HepG2 (cell line): ENCODE data around the gene TFAP2E. TPM values are rescaled to one million over a fixed set of nuclear protein-coding genes. Genes with fewer than 3 reads are reported as not detected.

Experiments
- BORCS8-MEF2B ChIP-seq: sonication (generic); formaldehyde crosslinking; IDR thresholded peaks from 2 replicates; pipeline ENCODE4 v1.8.0; 2022; ENCODE audit warnings: mild to moderate bottlenecking, missing genetic modification reagents
- CBFB ChIP-seq: sonication (generic); formaldehyde crosslinking; IDR thresholded peaks from 2 replicates; pipeline ENCODE4 v1.4.0; 2020; ENCODE audit warnings: missing genetic modification reagents
- HNRNPK ChIP-seq: fragments of 200-400 bp; formaldehyde crosslinking; IDR thresholded peaks from 2 replicates; pipeline ENCODE4 v1.6.1; 2018; ENCODE audit warnings: low read length, low read depth, moderate library complexity, mild to moderate bottlenecking; ENCODE audit not compliant: poor library complexity, severe bottlenecking
- MAZ ChIP-seq, 2 experiments: sonication (generic) in 1 of 2; formaldehyde crosslinking in 1 of 2; IDR thresholded peaks; 2 replicates each; pipeline versions ENCODE4 v1.5.0 to v1.6.1; 2012 to 2020; ENCODE audit warnings: low read depth in 2 of 2, mild to moderate bottlenecking in 2 of 2, borderline replicate concordance in 1 of 2, improper control_type of control experiment in 1 of 2, low read length in 1 of 2, missing genetic modification reagents in 1 of 2, moderate library complexity in 1 of 2
- RNF2 ChIP-seq: fragments of 450-650 bp; conservative IDR thresholded peaks from 2 replicates; pipeline ENCODE4 v1.6.1; 2016; ENCODE audit warnings: low read depth
- SOX13 ChIP-seq, 3 experiments: fragments of 450-650 bp in 1 of 3; sonication (generic) in 1 of 3; formaldehyde crosslinking in 1 of 3; IDR thresholded peaks in 2 of 3; conservative IDR thresholded peaks in 1 of 3; 2 replicates each; pipeline versions ENCODE4 v1.5.0 to v1.6.1; 2016 to 2020; ENCODE audit warnings: antibody characterized with exemption in 1 of 3, mild to moderate bottlenecking in 1 of 3, missing compliant biosample characterization in 1 of 3, missing genetic modification reagents in 1 of 3, moderate library complexity in 1 of 3
- USF2 ChIP-seq, 2 experiments: sonication (generic) in 1 of 2; formaldehyde crosslinking in 1 of 2; IDR thresholded peaks; 2 replicates each; pipeline versions ENCODE4 v1.5.1 to v1.6.1; 2011 to 2020; ENCODE audit warnings: borderline replicate concordance in 1 of 2, low read depth in 1 of 2, low read length in 1 of 2, mild to moderate bottlenecking in 1 of 2, missing genetic modification reagents in 1 of 2, moderate library complexity in 1 of 2
- ZBTB7A ChIP-seq: sonication (generic); formaldehyde crosslinking; IDR thresholded peaks from 2 replicates; pipeline ENCODE4 v1.8.0; 2022; ENCODE audit warnings: mild to moderate bottlenecking, missing genetic modification reagents
- ZKSCAN8 ChIP-seq: IDR thresholded peaks from 2 replicates; pipeline ENCODE4 v1.6.1; 2016; ENCODE audit warnings: borderline replicate concordance, missing genetic modification reagents, missing compliant biosample characterization
- ZNF17 ChIP-seq: sonication (generic); formaldehyde crosslinking; IDR thresholded peaks from 2 replicates; pipeline ENCODE4 v1.5.0; 2020; ENCODE audit warnings: mild to moderate bottlenecking, missing genetic modification reagents
- ZNF256 ChIP-seq: sonication (generic); formaldehyde crosslinking; conservative IDR thresholded peaks from 2 replicates; pipeline ENCODE4 v1.4.0; 2020; ENCODE audit warnings: missing genetic modification reagents
- ZNF790 ChIP-seq: sonication (generic); formaldehyde crosslinking; IDR thresholded peaks from 2 replicates; pipeline ENCODE4 v1.8.0; 2022; ENCODE audit warnings: missing genetic modification reagents, mild to moderate bottlenecking, borderline replicate concordance
- ZNF879 ChIP-seq: sonication (generic); formaldehyde crosslinking; IDR thresholded peaks from 2 replicates; pipeline ENCODE4 v1.8.1; 2023; ENCODE audit warnings: missing genetic modification reagents
- polyA plus RNA-seq, 8 experiments: library from polyadenylated mRNA; depleted of rRNA in 3 of 8; stranded (reverse) in 7 of 8; unstranded in 1 of 8; fragments of >200 nt; fragmentation: Illumina TruSeq in 4 of 8; extraction: Trizol in 4 of 8; gene quantifications; 2 replicates each; pipeline versions ENCODE4 v1.2.1 to v1.2.3, GENCODE V29; 2011 to 2016; ENCODE audit warnings: low read depth in 4 of 8, missing spikeins in 1 of 8, mixed read lengths in 1 of 8; ENCODE audit not compliant: insufficient read depth in 1 of 8
- total RNA-seq, 5 experiments: library from RNA; depleted of rRNA; stranded (reverse); fragments of >200 nt; fragmentation: Illumina TruSeq; extraction: Trizol; gene quantifications; 2 replicates each; pipeline ENCODE4 v1.2.3, GENCODE V29; 2016; ENCODE audit warnings: low read depth in 1 of 5
- TF ChIP-seq, protein P1 (sequence below), 2 experiments: sonication (generic) in 1 of 2; formaldehyde crosslinking in 1 of 2; IDR thresholded peaks; 2 replicates each; pipeline versions ENCODE4 v1.4.0 to v1.6.1; 2018 to 2020; ENCODE audit warnings: missing genetic modification reagents in 2 of 2, borderline replicate concordance in 1 of 2, low read depth in 1 of 2, mild to moderate bottlenecking in 1 of 2, missing biosample characterization in 1 of 2
- TF ChIP-seq, protein P2 (sequence below): sonication (generic); formaldehyde crosslinking; conservative IDR thresholded peaks from 2 replicates; pipeline ENCODE4 v1.4.0; 2020; ENCODE audit warnings: mild to moderate bottlenecking, missing genetic modification reagents, moderate library complexity
- TF ChIP-seq, protein P3 (sequence below): sonication (generic); formaldehyde crosslinking; IDR thresholded peaks from 2 replicates; pipeline ENCODE4 v1.4.0; 2020; ENCODE audit warnings: missing genetic modification reagents

TFAP2E gene
- total and polyA plus RNA-seq, 2 of the 13 experiments (the other 11 are each of a cell fraction or from before 2014, with no cell fraction given), result 0.31 to 0.41 TPM

- TF ChIP-seq RNF2, result no peak
- TF ChIP-seq ZBTB7A (CRISPR knock-in tag), result peak; percentile 49; the same call in 1 of the 2 replicates
- no peak for TF ChIP-seq BORCS8-MEF2B (CRISPR knock-in tag)
- TF ChIP-seq MAZ (IDR thresholded peaks at IDR 0.05; ENCODE audit: borderline replicate concordance, low read depth, low read length), result no peak
- no peak for TF ChIP-seq MAZ (CRISPR knock-in tag; IDR thresholded peaks at IDR 0.05; ENCODE audit: low read depth)
- TF ChIP-seq, protein P1, sequence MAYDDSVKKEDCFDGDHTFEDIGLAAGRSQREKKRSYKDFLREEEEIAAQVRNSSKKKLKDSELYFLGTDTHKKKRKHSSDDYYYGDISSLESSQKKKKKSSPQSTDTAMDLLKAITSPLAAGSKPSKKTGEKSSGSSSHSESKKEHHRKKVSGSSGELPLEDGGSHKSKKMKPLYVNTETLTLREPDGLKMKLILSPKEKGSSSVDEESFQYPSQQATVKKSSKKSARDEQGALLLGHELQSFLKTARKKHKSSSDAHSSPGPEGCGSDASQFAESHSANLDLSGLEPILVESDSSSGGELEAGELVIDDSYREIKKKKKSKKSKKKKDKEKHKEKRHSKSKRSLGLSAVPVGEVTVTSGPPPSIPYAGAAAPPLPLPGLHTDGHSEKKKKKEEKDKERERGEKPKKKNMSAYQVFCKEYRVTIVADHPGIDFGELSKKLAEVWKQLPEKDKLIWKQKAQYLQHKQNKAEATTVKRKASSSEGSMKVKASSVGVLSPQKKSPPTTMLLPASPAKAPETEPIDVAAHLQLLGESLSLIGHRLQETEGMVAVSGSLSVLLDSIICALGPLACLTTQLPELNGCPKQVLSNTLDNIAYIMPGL (CRISPR knock-in tag; IDR thresholded peaks at IDR 0.05; ENCODE audit: borderline replicate concordance in 1 of 2, low read depth in 1 of 2), result no peak
- no peak for TF ChIP-seq ZNF879
- TF ChIP-seq, protein P2, sequence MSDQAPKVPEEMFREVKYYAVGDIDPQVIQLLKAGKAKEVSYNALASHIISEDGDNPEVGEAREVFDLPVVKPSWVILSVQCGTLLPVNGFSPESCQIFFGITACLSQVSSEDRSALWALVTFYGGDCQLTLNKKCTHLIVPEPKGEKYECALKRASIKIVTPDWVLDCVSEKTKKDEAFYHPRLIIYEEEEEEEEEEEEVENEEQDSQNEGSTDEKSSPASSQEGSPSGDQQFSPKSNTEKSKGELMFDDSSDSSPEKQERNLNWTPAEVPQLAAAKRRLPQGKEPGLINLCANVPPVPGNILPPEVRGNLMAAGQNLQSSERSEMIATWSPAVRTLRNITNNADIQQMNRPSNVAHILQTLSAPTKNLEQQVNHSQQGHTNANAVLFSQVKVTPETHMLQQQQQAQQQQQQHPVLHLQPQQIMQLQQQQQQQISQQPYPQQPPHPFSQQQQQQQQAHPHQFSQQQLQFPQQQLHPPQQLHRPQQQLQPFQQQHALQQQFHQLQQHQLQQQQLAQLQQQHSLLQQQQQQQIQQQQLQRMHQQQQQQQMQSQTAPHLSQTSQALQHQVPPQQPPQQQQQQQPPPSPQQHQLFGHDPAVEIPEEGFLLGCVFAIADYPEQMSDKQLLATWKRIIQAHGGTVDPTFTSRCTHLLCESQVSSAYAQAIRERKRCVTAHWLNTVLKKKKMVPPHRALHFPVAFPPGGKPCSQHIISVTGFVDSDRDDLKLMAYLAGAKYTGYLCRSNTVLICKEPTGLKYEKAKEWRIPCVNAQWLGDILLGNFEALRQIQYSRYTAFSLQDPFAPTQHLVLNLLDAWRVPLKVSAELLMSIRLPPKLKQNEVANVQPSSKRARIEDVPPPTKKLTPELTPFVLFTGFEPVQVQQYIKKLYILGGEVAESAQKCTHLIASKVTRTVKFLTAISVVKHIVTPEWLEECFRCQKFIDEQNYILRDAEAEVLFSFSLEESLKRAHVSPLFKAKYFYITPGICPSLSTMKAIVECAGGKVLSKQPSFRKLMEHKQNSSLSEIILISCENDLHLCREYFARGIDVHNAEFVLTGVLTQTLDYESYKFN (CRISPR knock-in tag), result peak; percentile 83
- TF ChIP-seq CBFB, result no peak
- no peak for TF ChIP-seq USF2 (IDR thresholded peaks at IDR 0.05; ENCODE audit: low read depth, low read length)
- no peak for TF ChIP-seq USF2 (CRISPR knock-in tag; IDR thresholded peaks at IDR 0.05; ENCODE audit: borderline replicate concordance)
- TF ChIP-seq, protein P3, sequence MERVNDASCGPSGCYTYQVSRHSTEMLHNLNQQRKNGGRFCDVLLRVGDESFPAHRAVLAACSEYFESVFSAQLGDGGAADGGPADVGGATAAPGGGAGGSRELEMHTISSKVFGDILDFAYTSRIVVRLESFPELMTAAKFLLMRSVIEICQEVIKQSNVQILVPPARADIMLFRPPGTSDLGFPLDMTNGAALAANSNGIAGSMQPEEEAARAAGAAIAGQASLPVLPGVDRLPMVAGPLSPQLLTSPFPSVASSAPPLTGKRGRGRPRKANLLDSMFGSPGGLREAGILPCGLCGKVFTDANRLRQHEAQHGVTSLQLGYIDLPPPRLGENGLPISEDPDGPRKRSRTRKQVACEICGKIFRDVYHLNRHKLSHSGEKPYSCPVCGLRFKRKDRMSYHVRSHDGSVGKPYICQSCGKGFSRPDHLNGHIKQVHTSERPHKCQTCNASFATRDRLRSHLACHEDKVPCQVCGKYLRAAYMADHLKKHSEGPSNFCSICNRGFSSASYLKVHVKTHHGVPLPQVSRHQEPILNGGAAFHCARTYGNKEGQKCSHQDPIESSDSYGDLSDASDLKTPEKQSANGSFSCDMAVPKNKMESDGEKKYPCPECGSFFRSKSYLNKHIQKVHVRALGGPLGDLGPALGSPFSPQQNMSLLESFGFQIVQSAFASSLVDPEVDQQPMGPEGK (CRISPR knock-in tag), result peak; percentile 80
- TF ChIP-seq ZKSCAN8, result no peak; the same call in 1 of the 2 replicates
- TF ChIP-seq ZNF256, result no peak
- no peak for TF ChIP-seq ZNF17 (CRISPR knock-in tag)
- no peak for TF ChIP-seq ZNF790
- TF ChIP-seq SOX13 (IDR thresholded peaks at IDR 0.05), result no peak
- TF ChIP-seq SOX13 (CRISPR knock-in tag; conservative IDR thresholded peaks at IDR 0.05 in 1 of 2, IDR thresholded peaks at IDR 0.05 in 1 of 2), result peak in 1 of 2 experiments; percentile 91; a peak in 2 of 4 replicates
- TF ChIP-seq HNRNPK, result no peak
Measured at GRCh38 chr1:35555601-35556477, 17.3 kb upstream of the TFAP2E start (continued).
